OCI-LY7 (cell line): ENCODE results near the gene CCR3. TPM values are rescaled to one million over a fixed set of nuclear protein-coding genes. Genes with fewer than 3 reads are reported as not detected.

Experiments used
- BruUV-seq: library from RNA; stranded (reverse); fragments of 400-500 nt; replicated peaks from 2 replicates; lab custom pipeline; 2021; lab: Mats Ljungman, UMichigan
- CTCF ChIA-PET: fragments of 300-600 bp; sonication (Branson Sonifier 250); formaldehyde crosslinking; loops from one replicate; lab custom pipeline; 2022; ENCODE audit warnings: antibody characterized with exemption; ENCODE audit not compliant: unreplicated experiment; lab: Charles Lee
- POLR2A ChIA-PET: fragments of 300-600 bp; sonication (Branson Sonifier 250); formaldehyde crosslinking; loops from one replicate; lab custom pipeline; 2022; ENCODE audit warnings: antibody characterized with exemption; lab: Charles Lee
- DNase-seq: peaks from one replicate; pipeline ENCODE4 v3.0.0-alpha.2; 2015; ENCODE audit warnings: low spot score
- H2AFZ ChIP-seq: fragments of 200-600 bp; sonication (generic), shearing (Covaris generic); 2 replicates; pipeline ENCODE4 v1.6.1; 2014; ENCODE audit warnings: mild to moderate bottlenecking, antibody characterized with exemption, low read length, moderate library complexity
- H3K27ac ChIP-seq: fragments of 200-600 bp; sonication (generic); 2 replicates; pipeline ENCODE4 v1.5.1; 2014; ENCODE audit warnings: mixed run types, low read depth, mild to moderate bottlenecking, moderate library complexity, low read length, inconsistent platforms; ENCODE audit not compliant: poor library complexity, severe bottlenecking
- H3K36me3 ChIP-seq: fragments of 200-600 bp; sonication (generic); 2 replicates; pipeline ENCODE4 v1.6.1; 2014; ENCODE audit warnings: mild to moderate bottlenecking, antibody characterized with exemption, low read length, moderate library complexity, mixed read lengths; ENCODE audit not compliant: insufficient read depth
- H3K4me1 ChIP-seq: fragments of 200-600 bp; sonication (generic); 2 replicates; pipeline ENCODE4 v1.5.1; 2014; ENCODE audit warnings: mild to moderate bottlenecking, low read length; ENCODE audit not compliant: insufficient read depth, poor library complexity, severe bottlenecking
- H3K4me2 ChIP-seq: fragments of 200-600 bp; sonication (generic); 2 replicates; pipeline ENCODE4 v1.6.1; 2014; ENCODE audit warnings: mild to moderate bottlenecking, low read length
- H3K4me3 ChIP-seq: fragments of 200-600 bp; sonication (generic); 2 replicates; pipeline ENCODE4 v1.5.1; 2014; ENCODE audit warnings: mild to moderate bottlenecking, low read depth, low read length; ENCODE audit not compliant: poor library complexity, severe bottlenecking
- H3K79me2 ChIP-seq: fragments of 200-600 bp; sonication (generic); 2 replicates; pipeline ENCODE4 v1.6.1; 2016; ENCODE audit warnings: low read depth, mild to moderate bottlenecking, low read length, moderate library complexity, mixed read lengths; ENCODE audit not compliant: insufficient read depth
- H3K9me2 ChIP-seq: fragments of 200-600 bp; sonication (generic); 2 replicates; pipeline ENCODE4 v1.6.1; 2016; ENCODE audit warnings: mild to moderate bottlenecking, low read length, mixed read lengths; ENCODE audit not compliant: insufficient read depth
- H3K9me3 ChIP-seq: fragments of 200-600 bp; sonication (generic); 2 replicates; pipeline ENCODE4 v1.6.1; 2014; ENCODE audit warnings: mild to moderate bottlenecking, mixed run types, low read length, mixed read lengths
- H4K20me1 ChIP-seq: fragments of 200-600 bp; sonication (generic); 2 replicates; pipeline ENCODE4 v1.6.1; 2014; ENCODE audit warnings: mild to moderate bottlenecking, antibody characterized with exemption, low read length, moderate library complexity, mixed read lengths; ENCODE audit not compliant: insufficient read depth
- EZH2phosphoT487 ChIP-seq: fragments of 200-600 bp; sonication (generic); IDR thresholded peaks from 2 replicates; pipeline ENCODE4 v1.6.1; 2018; ENCODE audit warnings: low read depth, borderline replicate concordance, mild to moderate bottlenecking, mixed run types, antibody characterized with exemption, low read length, moderate library complexity, mixed read lengths
- intact Hi-C: fragments of 100-400 bp; cut with micrococcal nuclease; formaldehyde crosslinking; loops from one replicate; pipeline ENCODE4 v1.10.0; 2022; ENCODE audit not compliant: unreplicated experiment
- total RNA-seq, 2 experiments: library from RNA; depleted of rRNA in 1 of 2; stranded (reverse); fragments of >200 nt in 1 of 2; shearing (Covaris generic) in 1 of 2; gene quantifications; 2 replicates each; pipeline ENCODE4 v1.2.3, GENCODE V29; 2014 to 2022
- TF ChIP-seq, protein P1 (sequence below): fragments of 200-600 bp; sonication (generic); conservative IDR thresholded peaks from 2 replicates; pipeline ENCODE4 v1.5.1; 2014; ENCODE audit warnings: mild to moderate bottlenecking, antibody characterized with exemption, low read length, moderate library complexity, mixed read lengths

The CCR3 gene
- total RNA-seq, 2 experiments from 2014 or later, result not detected

DNA sequence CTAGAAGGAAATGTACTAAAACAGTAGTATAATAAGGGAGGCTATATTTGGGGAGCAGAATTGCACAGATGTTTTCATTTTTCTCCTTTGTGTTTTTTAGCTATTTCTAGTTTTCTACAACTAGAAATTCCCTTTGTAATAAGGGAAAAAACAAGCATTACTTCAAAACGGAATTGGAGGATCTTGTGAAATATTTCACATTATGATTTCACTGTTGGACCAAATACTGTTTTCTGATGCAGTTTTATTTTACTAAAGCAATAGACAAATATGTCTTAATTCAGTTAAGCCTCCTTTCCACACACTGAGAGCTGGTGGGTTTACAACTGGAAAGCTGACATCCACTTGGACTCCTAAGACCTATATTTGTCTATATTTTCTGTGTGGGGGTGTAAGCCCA is 41.5 kb upstream of the CCR3 start:
- no peak for DNase-seq
- H4K20me1 ChIP-seq, result no peaks in the 10 kb centered on the region
- TF ChIP-seq, protein P1, sequence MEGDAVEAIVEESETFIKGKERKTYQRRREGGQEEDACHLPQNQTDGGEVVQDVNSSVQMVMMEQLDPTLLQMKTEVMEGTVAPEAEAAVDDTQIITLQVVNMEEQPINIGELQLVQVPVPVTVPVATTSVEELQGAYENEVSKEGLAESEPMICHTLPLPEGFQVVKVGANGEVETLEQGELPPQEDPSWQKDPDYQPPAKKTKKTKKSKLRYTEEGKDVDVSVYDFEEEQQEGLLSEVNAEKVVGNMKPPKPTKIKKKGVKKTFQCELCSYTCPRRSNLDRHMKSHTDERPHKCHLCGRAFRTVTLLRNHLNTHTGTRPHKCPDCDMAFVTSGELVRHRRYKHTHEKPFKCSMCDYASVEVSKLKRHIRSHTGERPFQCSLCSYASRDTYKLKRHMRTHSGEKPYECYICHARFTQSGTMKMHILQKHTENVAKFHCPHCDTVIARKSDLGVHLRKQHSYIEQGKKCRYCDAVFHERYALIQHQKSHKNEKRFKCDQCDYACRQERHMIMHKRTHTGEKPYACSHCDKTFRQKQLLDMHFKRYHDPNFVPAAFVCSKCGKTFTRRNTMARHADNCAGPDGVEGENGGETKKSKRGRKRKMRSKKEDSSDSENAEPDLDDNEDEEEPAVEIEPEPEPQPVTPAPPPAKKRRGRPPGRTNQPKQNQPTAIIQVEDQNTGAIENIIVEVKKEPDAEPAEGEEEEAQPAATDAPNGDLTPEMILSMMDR, result no peak
- TF ChIP-seq EZH2phosphoT487, result no peak
- no peaks in the 10 kb centered on the region for H3K9me3 ChIP-seq
- no TSS peak for BruUV-seq
- H3K79me2 ChIP-seq, result no peaks in the 10 kb centered on the region
- intact Hi-C loops, result no loop called here
- no peak overlapping the region for H3K27ac ChIP-seq
- H3K36me3 ChIP-seq, result no peaks in the 10 kb centered on the region
- no peaks in the 10 kb centered on the region for H3K9me2 ChIP-seq
- no peak overlapping the region for H3K4me2 ChIP-seq
- no peaks in the 10 kb centered on the region for H3K4me1 ChIP-seq
- no peak overlapping the region for H3K4me3 ChIP-seq
- CTCF ChIA-PET, result no interaction called here
- H2AFZ ChIP-seq, result no peak overlapping the region
- POLR2A ChIA-PET, result no interaction called here

DNA sequence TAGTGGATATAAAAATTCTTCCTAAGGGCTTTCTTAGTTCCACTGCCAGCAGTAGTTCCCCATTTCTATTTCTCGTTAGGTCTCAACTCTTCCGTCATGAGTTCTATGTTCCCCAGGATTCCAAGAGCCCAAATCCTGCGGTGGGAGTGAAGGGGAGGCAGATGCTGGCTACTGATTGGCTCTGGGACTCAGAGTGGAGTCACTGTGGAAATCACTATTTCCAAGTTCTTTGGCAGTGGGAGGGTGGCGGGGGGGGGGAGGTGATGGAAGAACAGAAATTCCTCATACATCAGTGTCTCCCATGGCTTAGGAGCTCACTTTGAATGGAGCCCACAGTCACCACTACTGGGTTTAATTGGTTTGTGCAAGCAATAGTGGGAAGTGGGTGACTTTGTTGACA is 39.7 kb upstream of the CCR3 start:
- Histone ChIP-seq H3K9me2 (no peaks in the 10 kb centered on the region), H3K27ac (no peak overlapping the region), H3K36me3 (no peaks in the 10 kb centered on the region), H3K4me1 (no peaks in the 10 kb centered on the region), H3K4me2 (no peak overlapping the region), H3K79me2 (no peaks in the 10 kb centered on the region), H3K4me3 (no peak overlapping the region), H2AFZ (no peak overlapping the region), H4K20me1 (no peaks in the 10 kb centered on the region), H3K9me3 (no peaks in the 10 kb centered on the region)
- BruUV-seq, result no TSS peak
- DNase-seq, result no peak
- CTCF ChIA-PET, result no interaction called here
- TF ChIP-seq EZH2phosphoT487, result no peak
- TF ChIP-seq, protein P1, result no peak
- intact Hi-C loops, result no loop called here
- POLR2A ChIA-PET, result interaction anchor here (1.3 kb wide), 1 partner anchor 114 kb away, joined by 4 read pairs; no protein-coding TSS in a partner anchor

DNA sequence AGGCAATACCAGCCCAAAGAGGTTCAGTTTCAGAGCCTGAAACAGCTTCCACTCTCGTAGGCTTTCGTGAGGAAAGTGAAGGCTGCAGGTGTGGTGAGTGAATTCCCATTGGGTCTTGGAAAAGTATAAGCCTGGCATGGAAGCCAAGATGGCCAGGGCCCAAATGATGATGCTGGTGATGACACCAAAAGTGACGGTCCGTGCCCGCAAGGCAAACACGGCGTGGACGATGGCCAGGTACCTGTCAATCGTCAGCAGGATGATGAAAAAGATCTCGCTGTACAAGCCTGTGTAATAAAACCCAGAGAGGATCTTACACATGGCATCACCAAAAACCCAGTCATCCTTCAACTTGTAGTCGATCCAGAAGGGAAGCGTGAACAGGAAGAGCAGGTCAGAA is 38.6 kb upstream of the CCR3 start:
- Histone ChIP-seq H2AFZ (no peak overlapping the region), H3K79me2 (no peaks in the 10 kb centered on the region), H3K9me3 (no peaks in the 10 kb centered on the region), H3K4me3 (no peak overlapping the region), H3K9me2 (no peaks in the 10 kb centered on the region), H4K20me1 (no peaks in the 10 kb centered on the region), H3K4me1 (no peaks in the 10 kb centered on the region), H3K4me2 (no peak overlapping the region), H3K27ac (no peak overlapping the region), H3K36me3 (no peaks in the 10 kb centered on the region)
- intact Hi-C loops, result no loop called here
- ChIA-PET POLR2A (no interaction called here), CTCF (no interaction called here)
- DNase-seq, result no peak
- BruUV-seq, result no TSS peak
- TF ChIP-seq, protein P1, result no peak
- TF ChIP-seq EZH2phosphoT487, result no peak
